ENCODE measurements around the gene KRT76.
"Not testable (repeated sequence)": the region's sequence is repeated elsewhere in the genome, so short reads cannot be mapped to it uniquely, and the experiment has no call there.

Gene KRT76

GRCh38 chr12:52761802-52762201 lies 15.3 kb downstream of the KRT76 start:
- in situ Hi-C loops (cut with MboI; ENCODE audit: low sequenced_read_pairs, unreplicated experiment) = no loop called here
- DNase-seq (ENCODE audit: low spot score) = no peak
- TF ChIP-seq CTCF (IDR thresholded peaks at IDR 0.05; ENCODE audit: borderline replicate concordance, control extremely low read depth, extremely low read depth, insufficient read depth, missing control alignments) = no peak

DNA sequence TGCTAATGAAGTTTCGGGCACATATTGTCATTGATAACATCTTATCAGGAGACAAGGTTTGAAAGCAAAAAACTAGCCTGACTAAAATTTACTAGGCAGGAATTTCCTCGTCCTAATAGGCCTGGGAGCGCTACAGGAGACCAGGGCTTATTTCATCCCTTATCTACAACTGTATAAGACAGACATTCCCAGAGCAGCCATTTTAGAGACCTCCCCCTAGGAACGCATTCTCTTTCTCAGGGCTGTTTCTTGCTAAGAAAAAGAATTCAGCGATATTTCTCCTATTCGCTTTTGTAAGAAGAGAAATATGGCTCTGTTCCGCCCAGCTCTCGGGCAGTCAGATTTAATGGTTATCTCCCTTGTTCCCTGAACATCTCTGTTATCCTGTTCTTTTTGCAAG lies 15.9 kb downstream of the KRT76 start:
- in situ Hi-C loops (cut with MboI; ENCODE audit: low sequenced_read_pairs, unreplicated experiment); DNase-seq (ENCODE audit: low spot score): not testable (repeated sequence)

DNA sequence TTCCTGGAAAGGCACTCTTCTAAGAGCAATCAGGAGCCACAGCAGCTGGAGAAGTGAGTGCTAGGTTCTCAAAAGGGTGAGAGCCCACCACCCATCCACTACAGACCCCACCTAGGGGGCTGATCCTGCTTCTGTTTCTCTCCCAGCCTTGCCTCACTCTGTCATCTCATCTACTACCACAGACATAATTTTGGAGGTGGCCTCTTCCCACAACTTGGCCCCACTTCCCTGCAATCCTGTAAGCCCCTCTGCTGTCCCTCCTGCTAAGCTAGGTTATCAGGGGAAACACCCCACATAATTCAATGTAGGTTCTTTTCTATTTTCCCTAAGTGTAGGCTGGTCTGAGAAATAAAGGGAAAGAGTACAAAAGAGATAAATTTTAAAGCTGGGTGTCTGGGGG lies 16.5 kb downstream of the KRT76 start:
- no peak for TF ChIP-seq CTCF (IDR thresholded peaks at IDR 0.05; ENCODE audit: borderline replicate concordance, control extremely low read depth, extremely low read depth, insufficient read depth, missing control alignments)
- no peak for DNase-seq (ENCODE audit: low spot score)
- in situ Hi-C loops (cut with MboI; ENCODE audit: low sequenced_read_pairs, unreplicated experiment) = no loop called here

DNA sequence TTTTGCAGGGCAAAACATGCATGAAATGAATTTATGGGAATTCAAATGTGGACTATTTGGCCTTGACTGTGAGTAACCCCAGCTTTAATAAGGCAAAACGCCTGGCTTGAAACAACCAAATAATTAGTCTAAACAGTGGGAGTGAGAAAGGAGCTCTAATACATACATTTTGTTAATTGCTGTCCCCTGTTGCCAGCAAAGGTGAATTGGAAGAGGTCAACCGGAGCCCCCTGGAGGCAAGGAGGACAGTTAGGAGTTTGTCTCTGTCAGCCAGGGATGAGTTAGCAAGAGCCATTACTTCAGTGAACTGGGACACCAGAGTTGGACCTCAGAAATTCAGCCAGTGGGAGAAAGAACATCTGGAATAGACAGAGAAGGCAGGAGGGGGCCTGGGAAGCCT lies 17.4 kb downstream of the KRT76 start:
- in situ Hi-C loops (cut with MboI; ENCODE audit: low sequenced_read_pairs, unreplicated experiment) = no loop called here
- TF ChIP-seq CTCF (IDR thresholded peaks at IDR 0.05; ENCODE audit: borderline replicate concordance, control extremely low read depth, extremely low read depth, insufficient read depth, missing control alignments) = no peak
- DNase-seq (ENCODE audit: low spot score) = no peak

GRCh38 chr12:52759218-52759617 lies 17.9 kb downstream of the KRT76 start:
- TF ChIP-seq CTCF (IDR thresholded peaks at IDR 0.05; ENCODE audit: borderline replicate concordance, control extremely low read depth, extremely low read depth, insufficient read depth, missing control alignments) = no peak
- in situ Hi-C loops (cut with MboI; ENCODE audit: low sequenced_read_pairs, unreplicated experiment) = no loop called here
- no peak for DNase-seq (ENCODE audit: low spot score)

DNA sequence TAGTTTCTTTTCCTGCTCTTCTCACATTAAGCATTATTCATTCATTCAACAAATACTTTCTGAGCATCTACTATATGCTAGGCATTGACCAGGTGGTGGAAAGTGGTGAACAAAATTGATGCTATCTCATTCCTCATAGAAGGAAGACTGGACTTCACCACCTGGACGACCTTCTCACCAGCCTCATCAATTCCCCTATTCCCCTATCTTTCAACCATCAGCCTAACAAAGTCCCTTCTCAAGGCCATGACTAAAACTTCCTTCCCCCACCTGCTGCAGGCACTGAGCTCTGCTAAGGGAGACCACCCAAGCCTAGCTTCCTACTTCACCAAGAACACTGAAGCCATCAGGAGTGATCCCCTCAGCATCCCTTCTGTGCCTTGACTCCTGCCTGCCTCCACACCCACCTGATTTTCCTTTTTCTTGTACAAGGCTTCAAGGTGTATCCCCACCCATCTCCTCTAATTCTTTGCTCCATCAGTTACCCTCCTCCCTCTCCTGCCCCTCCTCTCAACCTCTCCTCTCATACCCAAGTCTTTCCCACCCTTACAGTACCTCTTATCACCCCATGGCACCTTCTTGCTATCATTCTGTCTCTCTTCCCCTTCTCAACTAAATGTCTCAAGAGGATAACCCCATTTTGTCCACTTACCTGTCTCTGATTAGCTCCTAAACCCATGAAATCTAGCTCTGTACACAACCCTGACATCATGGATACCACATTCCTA lies 19.5 kb downstream of the KRT76 start:
- no peak for TF ChIP-seq CTCF (IDR thresholded peaks at IDR 0.05; ENCODE audit: borderline replicate concordance, control extremely low read depth, extremely low read depth, insufficient read depth, missing control alignments)
- in situ Hi-C loops (cut with MboI; ENCODE audit: low sequenced_read_pairs, unreplicated experiment) = no loop called here
- no peak for DNase-seq (ENCODE audit: low spot score)

- no peak for DNase-seq (ENCODE audit: low spot score)
- no peak for TF ChIP-seq CTCF (IDR thresholded peaks at IDR 0.05; ENCODE audit: borderline replicate concordance, control extremely low read depth, extremely low read depth, insufficient read depth, missing control alignments)
- in situ Hi-C loops (cut with MboI; ENCODE audit: low sequenced_read_pairs, unreplicated experiment) = no loop called here
Measured at GRCh38 chr12:52756281-52756960, 20.7 kb downstream of the KRT76 start.
